ENCODE data around the gene DENND1C. TPM values are rescaled to one million over a fixed set of nuclear protein-coding genes. Genes with fewer than 3 reads are reported as not detected.

DENND1C gene
- total and polyA plus RNA-seq, 8 donors = 6.7 to 22.1 (median 18.8) TPM

GRCh38 chr19:6489278-6490061, 7.9 kb upstream of the DENND1C start:
- H3K27ac ChIP-seq = no peak overlapping the region
- no peak overlapping the region for H3K4me3 ChIP-seq
- H3K4me1 ChIP-seq = no peaks in the 10 kb centered on the region
- H3K27me3 ChIP-seq = no peaks in the 10 kb centered on the region
- ATAC-seq (no peak), DNase-seq (no peak)
- no peak for TF ChIP-seq CTCF (IDR thresholded peaks at IDR 0.05)
- H3K9me3 ChIP-seq = peaks cover 0 to 7% of the 10 kb centered on the region in 2 donors
- intact Hi-C loops (cut with DNase I) = no loop called here
- H3K36me3 ChIP-seq = no peaks in the 10 kb centered on the region

- intact Hi-C loops (cut with DNase I) = no loop called here
- Histone ChIP-seq H3K4me3 (no peak overlapping the region), H3K4me1 (peaks cover 0 to 14% of the 10 kb centered on the region in 2 donors), H3K36me3 (no peaks in the 10 kb centered on the region), H3K9me3 (no peaks in the 10 kb centered on the region), H3K27ac (no peak overlapping the region), H3K27me3 (no peaks in the 10 kb centered on the region)
- no peak for DNase-seq
- ATAC-seq = no peak
- TF ChIP-seq CTCF (IDR thresholded peaks at IDR 0.05) = no peak
These were observed 3.2 kb upstream of the DENND1C start for GRCh38 chr19:6484831-6485230.

GRCh38 chr19:6484230-6484629, 2.6 kb upstream of the DENND1C start:
- Histone ChIP-seq H3K4me3 (no peak overlapping the region), H3K9me3 (no peaks in the 10 kb centered on the region), H3K27me3 (no peaks in the 10 kb centered on the region), H3K36me3 (no peaks in the 10 kb centered on the region), H3K4me1 (peaks cover 0 to 14% of the 10 kb centered on the region in 2 donors), H3K27ac (no peak overlapping the region)
- DNase-seq = no peak
- peak; percentile 58 for ATAC-seq
- intact Hi-C loops (cut with DNase I) = no loop called here
- no peak for TF ChIP-seq CTCF (IDR thresholded peaks at IDR 0.05)

GRCh38 chr19:6483235-6483634, 1.6 kb upstream of the DENND1C start:
- H3K9me3 ChIP-seq = no peaks in the 10 kb centered on the region
- intact Hi-C loops (cut with DNase I) = no loop called here
- no peak for TF ChIP-seq CTCF (IDR thresholded peaks at IDR 0.05)
- H3K36me3 ChIP-seq = no peaks in the 10 kb centered on the region
- peaks cover 0 to 14% of the 10 kb centered on the region in 2 donors for H3K4me1 ChIP-seq
- no peak overlapping the region for H3K4me3 ChIP-seq
- DNase-seq (no peak), ATAC-seq (no peak)
- H3K27me3 ChIP-seq = no peaks in the 10 kb centered on the region
- H3K27ac ChIP-seq = no peak overlapping the region

GRCh38 chr19:6482343-6482686, 728 bp upstream of the DENND1C start:
- no peak for TF ChIP-seq CTCF (IDR thresholded peaks at IDR 0.05)
- H3K36me3 ChIP-seq = no peaks in the 10 kb centered on the region
- no peak for ATAC-seq
- H3K4me3 ChIP-seq = no peak overlapping the region
- peaks cover 0 to 14% of the 10 kb centered on the region in 2 donors for H3K4me1 ChIP-seq
- H3K9me3 ChIP-seq = no peaks in the 10 kb centered on the region
- H3K27me3 ChIP-seq = peaks cover 0 to under 1% of the 10 kb centered on the region in 2 donors
- intact Hi-C loops (cut with DNase I) = no loop called here
- DNase-seq = no peak
- H3K27ac ChIP-seq = peak overlapping the region in 1 of 2 donors; percentile 66

All from left lung (tissue), 10 donors.